Measurements from ENCODE around the gene PTH1R.

Gene PTH1R

DNA sequence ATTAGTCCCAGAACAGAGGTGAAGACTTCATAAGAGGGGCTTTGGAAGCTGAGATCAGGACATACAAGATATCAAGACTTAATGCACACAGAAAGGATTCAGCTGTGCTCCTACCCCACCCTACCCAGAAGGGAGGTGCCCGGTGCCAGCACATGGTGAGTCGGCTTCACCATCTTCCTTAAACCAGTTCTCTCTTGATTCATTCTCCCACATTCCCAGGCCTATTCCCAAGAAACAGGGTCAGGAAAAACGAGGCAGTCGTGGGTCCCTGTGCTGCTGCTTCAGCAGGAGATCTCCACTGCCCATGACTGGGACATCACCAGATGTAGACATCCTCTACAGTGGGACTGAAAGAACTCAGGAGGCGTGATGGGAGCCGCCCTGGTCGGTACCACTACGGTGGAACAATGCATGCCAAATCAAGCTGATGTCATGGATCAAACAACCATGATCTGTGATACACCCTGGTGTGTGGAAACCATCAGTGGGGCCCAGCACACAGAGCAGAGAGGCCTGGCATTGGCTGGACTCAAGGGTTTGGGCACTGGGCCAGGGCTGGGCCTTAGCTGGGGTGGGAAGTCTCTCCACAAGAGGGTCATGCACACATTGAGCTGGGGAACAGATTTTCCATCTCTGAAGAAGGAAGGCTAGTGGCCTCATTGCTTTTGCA lies 57.1 kb downstream of the PTH1R start:
- no peak overlapping the region for H3K4me3 ChIP-seq (replicated peaks; ENCODE audit: low read depth, low read length)
- peak; percentile 55 for DNase-seq (ENCODE audit: low read depth)
- TF ChIP-seq, protein P1, sequence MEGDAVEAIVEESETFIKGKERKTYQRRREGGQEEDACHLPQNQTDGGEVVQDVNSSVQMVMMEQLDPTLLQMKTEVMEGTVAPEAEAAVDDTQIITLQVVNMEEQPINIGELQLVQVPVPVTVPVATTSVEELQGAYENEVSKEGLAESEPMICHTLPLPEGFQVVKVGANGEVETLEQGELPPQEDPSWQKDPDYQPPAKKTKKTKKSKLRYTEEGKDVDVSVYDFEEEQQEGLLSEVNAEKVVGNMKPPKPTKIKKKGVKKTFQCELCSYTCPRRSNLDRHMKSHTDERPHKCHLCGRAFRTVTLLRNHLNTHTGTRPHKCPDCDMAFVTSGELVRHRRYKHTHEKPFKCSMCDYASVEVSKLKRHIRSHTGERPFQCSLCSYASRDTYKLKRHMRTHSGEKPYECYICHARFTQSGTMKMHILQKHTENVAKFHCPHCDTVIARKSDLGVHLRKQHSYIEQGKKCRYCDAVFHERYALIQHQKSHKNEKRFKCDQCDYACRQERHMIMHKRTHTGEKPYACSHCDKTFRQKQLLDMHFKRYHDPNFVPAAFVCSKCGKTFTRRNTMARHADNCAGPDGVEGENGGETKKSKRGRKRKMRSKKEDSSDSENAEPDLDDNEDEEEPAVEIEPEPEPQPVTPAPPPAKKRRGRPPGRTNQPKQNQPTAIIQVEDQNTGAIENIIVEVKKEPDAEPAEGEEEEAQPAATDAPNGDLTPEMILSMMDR (IDR thresholded peaks at IDR 0.05; ENCODE audit: low read length, missing control alignments): no peak

DNA sequence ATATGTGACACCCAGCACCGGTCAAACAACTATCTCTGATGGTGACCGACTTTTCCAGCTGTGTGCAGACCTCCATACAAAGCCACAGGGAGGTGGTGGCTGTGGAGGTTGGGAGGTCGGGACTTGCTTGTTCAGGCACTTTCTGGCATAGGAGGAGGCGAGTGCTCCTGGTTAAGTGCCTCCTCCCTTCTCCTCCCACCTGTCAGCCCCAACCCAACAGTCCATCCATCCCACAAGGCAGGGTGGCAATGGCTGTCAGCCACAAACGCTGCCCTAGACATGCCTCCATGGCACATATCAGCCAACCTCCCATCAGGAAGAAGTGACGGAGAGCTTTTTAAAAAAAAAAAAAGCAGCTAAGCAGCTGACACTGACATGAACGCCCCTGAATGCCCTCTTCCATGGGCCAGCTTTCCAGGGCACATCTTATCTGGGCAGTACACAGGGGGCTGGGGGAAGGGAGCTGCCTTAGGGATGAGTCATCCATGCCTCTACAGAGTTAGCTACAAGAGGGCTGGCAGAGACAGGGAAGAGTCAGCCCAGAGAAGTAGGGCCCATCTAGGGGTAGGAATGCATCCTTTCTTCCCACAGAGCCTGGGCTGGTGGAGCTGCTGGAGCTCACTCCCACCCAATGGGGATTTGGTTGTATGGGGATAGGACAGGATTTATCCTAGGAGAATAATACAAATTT lies 57.8 kb downstream of the PTH1R start:
- peak; percentile 97 for DNase-seq (ENCODE audit: low read depth)

DNA sequence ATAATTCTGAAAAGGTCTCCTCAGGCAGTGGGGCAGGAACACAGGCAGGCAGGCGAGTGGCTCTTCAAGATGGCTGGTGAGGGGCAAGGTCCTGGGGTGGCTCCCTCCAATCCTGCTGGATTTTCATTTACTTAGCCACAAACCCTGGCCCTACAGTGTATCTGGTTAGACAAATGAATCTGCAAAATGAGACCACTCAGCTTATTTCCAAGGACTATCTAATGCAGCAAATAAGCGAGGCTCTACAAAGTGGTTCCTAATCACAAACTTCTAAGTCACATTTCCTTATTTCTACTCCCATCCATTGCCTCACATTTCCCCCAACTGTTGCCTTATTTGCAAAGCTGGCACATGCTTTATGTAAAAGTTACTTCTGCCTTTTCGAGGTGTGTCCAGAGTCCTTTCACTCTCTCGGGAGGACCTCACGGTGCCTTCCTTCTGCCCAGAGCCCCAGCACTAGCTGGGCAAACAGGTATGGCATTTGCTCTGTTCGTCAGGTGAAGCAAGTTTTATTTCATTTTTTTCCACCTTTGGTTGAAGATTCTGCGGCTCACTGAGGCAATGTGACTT lies 58.6 kb downstream of the PTH1R start:
- TF ChIP-seq, protein P1 (IDR thresholded peaks at IDR 0.05; ENCODE audit: low read length, missing control alignments): no peak
- no peak overlapping the region for H3K4me3 ChIP-seq (replicated peaks; ENCODE audit: low read depth, low read length)
- no peak for DNase-seq (ENCODE audit: low read depth)

More for the DNA sequence above, 57.8 kb downstream of the PTH1R start:
- H3K4me3 ChIP-seq (replicated peaks; ENCODE audit: low read depth, low read length): no peak overlapping the region
- TF ChIP-seq, protein P1 (IDR thresholded peaks at IDR 0.05; ENCODE audit: low read length, missing control alignments): peak; percentile 89

DNA sequence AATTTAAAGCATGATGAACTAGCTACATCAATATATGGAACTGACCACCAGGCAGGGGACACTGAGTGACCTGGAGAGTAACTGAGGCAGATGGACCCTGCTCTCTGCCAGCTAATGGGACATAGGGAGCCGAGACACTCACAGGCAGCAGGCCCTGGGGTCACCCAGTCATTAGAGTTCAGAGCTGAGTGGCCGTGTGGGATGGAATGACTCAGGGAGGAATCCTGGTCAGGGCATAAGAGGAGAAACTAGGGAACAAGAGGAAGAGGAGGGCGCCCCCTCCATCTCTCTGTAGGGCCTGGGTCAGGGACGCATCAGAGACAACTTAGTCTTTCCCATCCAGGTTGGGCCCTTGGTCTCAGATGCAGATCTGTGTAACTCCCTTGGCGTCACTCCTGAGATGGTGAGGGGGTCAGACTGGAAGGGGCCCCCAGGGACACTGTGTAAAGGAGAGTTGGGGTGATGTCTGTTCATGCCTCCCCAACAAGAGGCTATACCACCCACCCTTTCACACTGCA lies 59.3 kb downstream of the PTH1R start:
- no peak for DNase-seq (ENCODE audit: low read depth)
- TF ChIP-seq, protein P1 (IDR thresholded peaks at IDR 0.05; ENCODE audit: low read length, missing control alignments): no peak
- no peak overlapping the region for H3K4me3 ChIP-seq (replicated peaks; ENCODE audit: low read depth, low read length)

DNA sequence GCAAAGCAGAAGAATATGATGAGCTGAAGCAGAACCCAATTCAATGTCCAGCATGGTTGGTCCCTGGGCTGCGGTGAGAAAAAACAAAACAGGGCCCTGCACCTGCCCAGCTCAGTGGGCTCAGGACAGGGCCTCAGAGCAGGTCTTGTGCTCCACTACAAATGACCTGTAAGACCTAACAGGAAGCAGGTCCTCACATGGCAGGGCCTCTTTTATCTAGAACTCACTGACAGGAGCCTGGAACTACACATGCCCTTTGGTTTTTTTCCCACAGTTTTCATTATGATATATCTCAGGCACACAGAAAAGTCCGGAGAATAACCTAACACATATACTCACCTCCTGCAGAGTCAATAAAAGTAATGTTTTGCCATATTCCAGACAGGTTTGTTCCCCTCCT lies 60.6 kb downstream of the PTH1R start:
- no peak for DNase-seq (ENCODE audit: low read depth)
- H3K4me3 ChIP-seq (replicated peaks; ENCODE audit: low read depth, low read length): no peak overlapping the region
- TF ChIP-seq, protein P1 (IDR thresholded peaks at IDR 0.05; ENCODE audit: low read length, missing control alignments): no peak

DNA sequence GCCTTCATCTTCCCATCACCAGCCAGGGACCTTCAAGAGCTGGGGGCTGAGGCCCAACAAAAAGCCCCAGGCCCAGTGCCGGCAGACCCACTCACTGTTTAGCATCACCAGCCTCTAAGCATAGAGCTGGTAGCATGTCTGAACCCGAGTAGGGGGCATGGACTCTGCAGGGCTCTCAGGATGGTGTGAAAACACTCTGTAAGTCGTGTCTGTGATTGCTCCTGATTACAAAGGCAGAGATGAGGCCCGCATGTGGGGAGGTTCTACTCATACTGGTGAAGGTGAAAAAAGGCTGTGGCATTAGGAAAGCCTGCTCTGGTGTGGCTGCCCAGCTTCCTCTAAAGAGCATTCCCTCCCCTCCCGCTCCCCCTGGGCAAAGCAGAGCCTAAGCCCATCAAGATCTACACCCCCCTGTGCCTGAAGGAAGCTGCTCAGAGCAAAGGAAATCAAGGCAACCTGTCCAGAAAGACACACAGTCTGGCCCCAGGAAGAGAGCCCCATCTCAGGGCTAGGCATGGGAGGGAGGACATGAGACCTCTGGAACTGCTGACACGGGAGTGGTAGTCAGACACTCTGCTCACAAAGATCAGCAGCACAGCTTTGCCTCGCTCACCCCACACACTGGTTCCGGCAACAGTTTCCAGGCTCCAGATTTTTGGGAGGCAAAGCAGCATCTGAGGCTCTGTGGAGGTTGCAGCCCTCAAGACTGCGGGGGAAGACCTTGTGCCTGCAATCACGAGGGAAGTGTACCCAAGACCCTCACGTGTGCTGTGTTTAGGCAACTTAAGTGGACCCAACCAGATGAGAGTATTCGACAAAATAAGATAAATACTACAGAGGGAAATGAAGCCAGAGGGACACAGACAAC lies 62.3 kb downstream of the PTH1R start:
- H3K4me3 ChIP-seq (replicated peaks; ENCODE audit: low read depth, low read length): no peak overlapping the region
- TF ChIP-seq, protein P1 (IDR thresholded peaks at IDR 0.05; ENCODE audit: low read length, missing control alignments): no peak
- DNase-seq (ENCODE audit: low read depth): no peak
